NOMO-1 treated with dmso at 0.1 percent for 144 hours (cell line): Measurements from ENCODE around the gene METTL8.
"Not testable (repeated sequence)": the region's sequence is repeated elsewhere in the genome, so short reads cannot be mapped to it uniquely, and the experiment has no call there.

ENCODE experiments used
- DNase-seq: peaks from one replicate; lab custom pipeline; 2025; ENCODE audit not compliant: unreplicated experiment; lab: John Stamatoyannopoulos, UW

METTL8 gene

DNA sequence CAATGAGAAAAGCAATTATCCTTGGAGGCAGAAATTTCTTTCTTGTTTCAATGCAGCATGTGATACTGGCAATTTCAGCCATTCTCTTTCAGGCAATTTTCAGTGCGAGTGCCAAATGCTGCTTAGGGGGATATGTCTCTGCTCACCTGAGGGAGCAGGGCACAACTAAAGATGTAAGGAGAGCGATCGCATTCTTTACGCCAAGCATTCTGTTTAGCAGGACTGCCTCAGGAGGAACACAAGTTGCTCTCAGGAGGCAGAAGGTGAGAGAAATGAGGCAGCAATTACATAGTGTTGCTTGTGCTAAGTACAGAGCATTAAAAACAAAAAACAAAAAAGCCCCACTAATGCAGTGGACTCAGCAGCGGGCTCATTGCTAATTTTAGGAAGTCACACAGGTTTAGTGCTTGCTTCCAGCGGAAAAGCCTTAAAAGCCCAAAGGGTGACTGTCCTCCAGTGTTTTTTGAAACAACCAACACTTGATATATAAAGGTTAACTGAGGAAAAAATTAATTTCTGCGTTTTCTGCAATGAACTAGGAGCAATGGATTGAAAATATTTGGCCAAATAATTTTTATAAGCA, 116.9 kb downstream of the METTL8 start:
- DNase-seq: no peak

DNA sequence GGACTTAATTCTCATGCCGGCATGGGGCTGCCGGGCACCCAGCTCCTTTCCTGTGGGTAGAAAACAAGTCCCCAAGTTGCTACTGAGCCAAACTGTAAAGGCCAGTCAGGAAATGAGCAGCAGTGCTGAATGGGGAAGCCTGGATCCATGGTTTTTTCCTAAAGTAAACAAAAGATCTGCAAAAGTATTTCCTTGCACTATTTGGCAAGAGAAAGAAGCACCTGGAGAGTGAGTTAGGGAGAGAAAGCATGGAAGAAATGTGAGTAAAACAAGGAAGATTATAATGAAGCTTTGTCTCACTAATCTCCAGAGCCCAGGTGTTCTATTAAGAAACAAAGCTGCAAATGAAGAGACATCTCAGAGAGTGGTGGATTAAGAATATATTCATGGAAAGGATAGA, 117.6 kb downstream of the METTL8 start:
- no peak for DNase-seq

DNA sequence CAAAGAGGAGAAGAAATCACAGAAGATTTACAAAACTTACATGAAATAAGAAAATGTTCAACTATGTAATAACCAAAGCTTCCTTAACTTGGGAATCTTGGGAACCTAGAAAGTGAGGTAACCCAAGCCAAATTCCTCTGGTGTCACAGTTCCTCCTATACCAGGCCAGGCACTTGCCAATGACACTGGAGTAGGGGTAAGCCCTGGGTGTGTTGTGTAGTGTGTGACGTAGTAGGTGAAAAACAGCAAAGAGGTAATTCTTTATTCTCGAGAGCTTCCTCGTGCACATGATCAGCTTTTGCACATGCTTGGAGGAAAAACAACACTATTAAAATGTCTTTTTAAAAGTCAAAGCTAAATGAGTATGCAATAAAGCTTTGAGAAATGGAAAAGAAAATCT, 118.0 kb downstream of the METTL8 start:
- DNase-seq: no peak

DNA sequence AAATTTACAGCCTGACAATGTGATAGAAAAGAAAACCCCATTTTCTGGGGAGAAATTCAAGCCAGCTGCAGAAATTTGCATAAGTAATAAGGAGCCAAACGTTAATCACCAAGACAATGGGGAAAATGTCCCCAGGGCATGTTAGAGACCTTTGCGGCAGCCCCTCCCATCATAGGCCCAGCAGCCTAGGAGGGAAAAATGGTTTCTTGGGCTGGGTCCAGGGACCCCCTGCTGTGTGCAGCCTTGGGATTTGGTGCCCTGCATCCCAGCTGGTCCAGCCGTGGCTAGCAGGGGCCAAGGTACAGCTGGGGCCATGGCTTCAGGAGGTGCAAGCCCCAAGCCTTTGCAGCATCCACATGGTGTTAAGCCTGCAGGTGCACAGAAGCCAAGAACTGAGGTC, 121.6 kb downstream of the METTL8 start:
- not testable (repeated sequence) for DNase-seq

DNA sequence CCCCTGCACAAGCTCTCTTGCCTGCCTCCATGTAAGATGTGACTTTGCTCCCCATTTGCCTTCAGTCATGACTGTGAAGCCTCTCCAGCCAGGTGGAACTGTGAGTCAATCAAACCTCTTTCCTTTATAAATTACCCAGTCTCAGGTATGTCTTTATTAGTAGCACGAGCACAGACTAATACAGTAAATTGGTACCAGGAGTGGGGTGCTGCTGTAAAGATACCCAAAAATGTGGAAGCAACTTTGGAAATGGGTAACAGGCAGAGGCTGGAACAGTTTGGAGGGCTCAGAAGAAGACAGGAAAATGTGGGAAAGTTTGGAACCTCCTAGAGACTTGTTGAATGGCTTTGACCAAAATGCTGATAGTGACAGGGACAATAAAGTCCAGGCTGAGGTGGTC, 122.2 kb downstream of the METTL8 start:
- not testable (repeated sequence) for DNase-seq

DNA sequence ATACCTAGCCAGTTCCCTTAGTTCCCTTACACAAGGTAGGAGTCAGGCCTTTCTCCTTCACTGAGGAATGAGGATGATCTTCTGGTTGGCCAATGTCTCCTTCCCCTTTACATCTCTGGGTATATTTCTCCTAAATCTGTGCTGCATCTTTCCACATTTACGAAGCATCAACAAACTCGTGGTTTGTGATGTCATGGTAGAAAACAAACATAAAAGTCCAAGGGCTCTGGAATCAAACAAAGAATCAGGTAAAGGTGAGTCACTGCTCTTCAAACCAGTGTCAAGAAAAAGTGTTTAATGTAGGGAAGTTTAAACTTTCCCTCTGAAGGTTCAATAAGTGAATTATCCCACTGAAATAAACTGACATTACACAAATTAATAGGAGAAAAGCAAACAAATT, 122.9 kb downstream of the METTL8 start:
- no peak for DNase-seq

DNA sequence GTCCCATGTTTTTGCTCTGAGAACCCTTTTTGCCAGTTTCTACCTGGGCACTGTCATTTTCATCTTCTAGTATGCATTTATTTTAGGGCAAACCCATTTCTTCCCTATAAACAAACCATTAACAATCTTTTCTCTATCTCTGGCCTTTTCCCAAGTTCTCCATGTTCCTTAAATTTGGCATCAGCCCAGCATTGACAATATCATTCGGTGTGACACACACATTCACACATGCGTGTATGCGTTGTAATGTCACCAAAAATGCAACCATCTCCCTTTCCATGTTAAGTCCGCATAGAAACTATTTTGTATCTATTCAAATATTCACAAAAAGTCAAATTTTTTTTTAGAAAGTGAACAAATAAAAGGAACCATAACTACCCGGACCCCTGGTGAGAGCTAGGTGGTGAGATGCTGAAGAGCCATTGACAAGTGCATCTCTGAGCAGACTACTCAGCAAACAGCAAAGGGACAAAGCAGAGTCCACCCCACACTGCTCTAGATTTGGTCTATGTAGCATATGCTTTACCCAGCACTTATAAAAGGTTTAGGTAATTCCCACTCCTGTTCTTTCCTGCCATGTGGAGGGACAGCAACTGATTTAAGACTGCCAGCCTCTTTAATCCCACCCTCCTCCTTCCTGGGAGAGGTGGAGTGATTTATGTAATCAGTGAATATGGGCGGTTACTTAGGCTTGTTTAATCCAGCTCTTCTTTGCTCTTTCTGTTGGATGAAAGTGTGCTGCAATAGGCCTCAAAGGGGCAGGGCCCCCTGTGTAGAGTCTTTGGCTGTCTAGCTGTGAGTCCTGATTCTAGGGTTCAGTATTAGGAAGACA, 124.1 kb downstream of the METTL8 start:
- DNase-seq: no peak

DNA sequence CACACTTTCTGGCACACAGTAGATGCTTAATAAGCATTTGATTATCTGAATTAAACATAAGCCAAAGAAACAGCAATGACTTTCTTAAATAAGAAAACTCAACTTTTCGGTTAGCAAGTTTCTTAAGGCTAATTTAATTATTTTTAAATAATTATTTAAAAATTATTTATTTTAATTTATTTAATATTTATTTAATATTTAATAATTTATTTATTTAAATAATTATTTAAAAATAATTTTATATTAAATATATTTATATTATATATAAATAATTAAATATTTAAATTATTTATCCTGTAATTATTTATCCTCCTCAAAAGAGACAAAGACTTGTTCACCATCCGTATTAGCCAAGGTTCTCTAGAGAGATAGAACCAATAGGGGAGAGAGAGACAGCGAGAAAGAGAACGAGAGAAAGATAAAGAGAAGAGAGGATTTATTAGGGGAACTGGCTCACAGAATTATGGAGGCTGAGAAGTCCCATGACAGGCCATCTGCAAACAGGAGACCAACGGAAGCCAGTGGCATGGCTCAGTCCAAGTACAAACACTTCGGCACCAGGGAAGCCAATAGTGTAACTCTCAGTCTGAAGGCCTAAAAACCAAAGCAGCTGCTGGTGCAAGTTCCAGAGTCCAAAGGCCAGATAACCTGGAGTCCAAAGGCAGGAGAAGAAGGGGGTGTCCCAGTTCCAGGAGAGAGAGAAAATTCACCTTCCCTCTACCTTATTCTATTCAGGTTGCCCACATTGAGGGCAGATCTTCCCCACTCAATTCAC, 125.3 kb downstream of the METTL8 start:
- DNase-seq: no peak

DNA sequence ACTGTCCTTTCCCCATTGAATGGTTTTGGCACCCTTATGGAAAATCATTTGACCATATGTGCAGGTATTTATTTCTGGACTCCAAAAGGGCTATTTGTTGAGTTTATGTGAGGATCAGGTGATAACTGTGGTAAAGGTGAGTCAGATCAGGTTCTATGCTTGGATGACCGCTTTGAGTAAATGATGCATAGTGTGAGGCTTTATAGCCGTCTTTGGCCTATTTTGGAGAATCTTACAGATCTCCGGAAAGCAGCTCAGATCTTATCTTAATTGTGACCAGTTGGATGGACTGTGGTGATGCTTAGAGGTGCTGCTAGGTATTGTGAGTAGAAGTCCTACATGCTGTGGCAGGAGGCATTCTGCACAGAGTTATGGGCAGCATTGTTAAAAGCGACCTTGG, 126.2 kb downstream of the METTL8 start:
- no peak for DNase-seq

DNA sequence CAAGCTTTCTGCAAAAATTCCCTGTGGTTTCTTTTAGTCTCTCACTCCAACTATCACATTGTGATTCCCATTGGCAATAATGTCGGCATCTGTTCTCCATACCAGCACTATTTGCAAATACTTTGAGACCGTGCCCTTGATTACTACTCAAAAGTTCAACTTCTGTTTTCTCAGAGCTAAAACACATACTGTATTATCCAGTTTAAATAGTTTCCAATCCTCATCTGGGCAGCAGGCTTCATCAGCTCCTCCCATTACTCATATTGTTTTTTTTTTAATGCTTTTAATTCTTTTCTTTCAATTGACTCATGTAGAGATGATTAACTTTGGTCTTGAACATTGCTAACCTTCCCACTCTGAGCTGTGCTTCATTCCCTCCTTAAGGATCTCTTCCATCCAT, 135.8 kb downstream of the METTL8 start:
- no peak for DNase-seq

DNA sequence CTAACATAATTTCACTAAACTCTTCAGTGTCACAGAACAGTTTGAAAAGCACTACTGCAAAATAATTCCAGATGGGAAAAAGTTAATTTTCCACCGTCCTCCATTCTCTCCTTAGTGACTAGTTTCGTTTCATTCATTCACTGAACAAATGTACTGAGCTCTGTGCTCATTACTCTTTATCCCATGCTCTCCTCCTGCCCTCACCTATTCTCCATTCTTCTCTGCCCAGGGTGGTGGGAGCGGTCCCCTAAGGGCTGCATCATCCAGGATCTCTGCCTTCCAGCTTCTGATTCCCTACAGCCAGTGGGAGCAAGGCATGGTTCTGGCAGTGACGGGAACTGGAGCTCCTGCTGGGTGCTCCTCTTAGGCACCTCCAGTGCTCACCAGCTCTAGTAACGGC, 139.2 kb downstream of the METTL8 start:
- no peak for DNase-seq

DNA sequence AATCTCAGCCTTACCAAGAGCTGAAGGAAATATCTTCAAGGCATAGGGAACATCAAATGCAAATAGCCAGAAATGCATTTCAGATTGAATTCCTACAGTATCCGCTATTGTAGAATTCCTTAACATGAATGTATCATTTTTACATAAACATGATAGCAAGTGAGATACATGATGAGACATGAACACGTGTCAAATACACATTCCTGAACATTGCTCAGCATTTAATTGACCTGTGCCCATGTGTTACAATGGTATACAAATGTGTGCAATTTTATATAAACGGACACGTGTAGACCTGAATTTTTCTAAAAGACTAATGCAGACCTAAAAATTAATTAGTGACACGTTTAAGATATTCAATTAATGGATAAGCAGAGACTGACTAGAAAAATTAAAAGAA, 140.1 kb downstream of the METTL8 start:
- no peak for DNase-seq

DNA sequence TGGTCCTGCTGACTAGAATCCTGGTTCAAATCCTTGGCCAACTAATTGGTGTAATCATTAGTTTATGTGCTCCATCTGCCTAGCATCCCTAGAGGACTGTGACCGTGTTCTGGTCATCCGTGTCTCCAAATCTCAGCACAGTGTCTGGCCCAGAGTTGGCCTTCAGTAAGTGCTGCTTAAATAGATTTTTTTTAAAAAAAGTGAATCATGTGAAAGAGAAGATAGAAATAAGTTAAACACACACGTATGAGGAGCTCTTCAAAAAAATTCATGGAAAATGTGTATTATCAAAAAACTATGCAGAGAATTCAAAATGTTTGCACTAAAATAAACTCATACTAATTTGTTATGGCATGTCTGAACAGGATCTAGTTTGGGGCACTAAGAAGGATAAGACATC, 143.8 kb downstream of the METTL8 start:
- DNase-seq: no peak

DNA sequence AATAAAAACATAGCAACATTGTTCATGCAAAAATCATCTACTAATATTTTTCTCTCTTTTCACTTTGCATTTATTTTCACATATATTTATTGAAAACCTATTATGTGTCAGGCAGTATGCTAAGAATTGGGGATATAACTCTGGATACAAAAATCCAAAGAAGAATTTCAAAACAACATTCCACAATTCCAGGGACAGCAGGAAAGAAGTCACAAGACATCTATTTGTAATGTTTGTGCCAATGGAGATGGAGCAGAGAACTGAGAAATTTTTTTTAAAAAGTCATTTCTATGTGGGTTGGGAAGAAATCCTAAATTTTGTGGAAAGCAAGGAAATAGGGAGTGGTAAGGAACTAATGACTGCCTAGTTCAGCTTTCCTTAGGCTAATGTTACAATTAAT, 144.5 kb downstream of the METTL8 start:
- DNase-seq: no peak

DNA sequence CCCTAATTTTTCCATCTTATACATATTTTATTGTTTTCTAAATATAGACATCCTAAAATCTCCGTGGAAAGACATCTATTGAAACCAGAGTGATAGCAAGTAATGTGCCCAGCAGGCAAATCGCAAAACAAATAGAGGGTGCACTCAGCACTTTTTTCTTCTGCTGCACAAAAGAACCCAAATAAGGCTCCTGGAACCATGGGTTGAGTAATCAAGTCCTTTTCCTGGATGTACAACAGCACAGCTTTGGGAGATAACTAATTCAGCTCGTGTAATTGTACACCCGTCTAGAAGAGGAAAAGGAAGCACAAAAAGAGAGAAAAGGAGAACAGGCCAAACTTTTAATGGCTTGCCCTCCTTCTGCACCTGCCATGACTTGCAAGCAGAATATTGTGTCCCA, 146.2 kb downstream of the METTL8 start:
- no peak for DNase-seq

DNA sequence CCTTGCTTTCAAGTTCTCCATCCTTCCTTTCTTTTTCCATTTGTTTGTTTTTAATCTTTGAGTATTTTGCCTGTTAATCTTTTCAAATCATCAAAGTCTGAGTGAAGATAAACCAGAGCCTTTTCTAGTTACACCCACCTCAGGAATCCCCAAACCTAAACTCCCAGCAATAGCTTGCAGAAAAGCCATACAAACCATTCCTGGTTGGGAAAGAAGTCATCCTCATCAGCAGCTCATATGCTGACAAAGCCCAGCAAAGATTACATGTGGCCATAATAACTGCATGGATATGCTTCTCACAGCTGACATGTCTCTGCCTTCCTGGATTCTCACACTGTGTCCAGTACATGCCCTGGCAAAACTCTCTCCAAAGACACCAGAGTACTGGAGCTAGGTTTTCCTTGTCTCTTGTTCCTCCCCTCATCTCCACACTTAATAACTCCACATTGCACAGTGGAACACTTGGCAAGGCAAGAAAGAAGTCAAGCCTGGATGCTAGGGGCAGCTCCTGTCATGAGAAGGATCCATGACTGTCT, 146.7 kb downstream of the METTL8 start:
- DNase-seq: no peak

DNA sequence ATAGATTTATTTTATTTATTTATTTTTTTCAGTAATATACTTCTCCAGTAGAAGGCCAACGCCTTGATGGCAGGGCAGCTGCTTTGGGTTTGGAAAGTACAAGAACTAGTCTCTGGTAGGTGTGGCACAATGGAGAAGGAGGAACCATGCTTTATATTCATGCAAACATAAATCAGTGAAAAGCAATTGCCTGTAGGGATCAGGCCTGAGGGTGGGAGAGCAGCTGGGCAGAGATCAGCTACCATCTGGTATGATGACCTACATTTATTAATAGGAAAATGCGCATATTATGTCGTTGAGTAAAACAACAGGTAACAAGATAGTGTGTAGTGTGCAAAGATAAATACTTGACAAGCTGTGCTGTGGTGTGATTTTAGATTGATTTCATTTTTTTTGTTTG, 152.7 kb downstream of the METTL8 start:
- DNase-seq: no peak

DNA sequence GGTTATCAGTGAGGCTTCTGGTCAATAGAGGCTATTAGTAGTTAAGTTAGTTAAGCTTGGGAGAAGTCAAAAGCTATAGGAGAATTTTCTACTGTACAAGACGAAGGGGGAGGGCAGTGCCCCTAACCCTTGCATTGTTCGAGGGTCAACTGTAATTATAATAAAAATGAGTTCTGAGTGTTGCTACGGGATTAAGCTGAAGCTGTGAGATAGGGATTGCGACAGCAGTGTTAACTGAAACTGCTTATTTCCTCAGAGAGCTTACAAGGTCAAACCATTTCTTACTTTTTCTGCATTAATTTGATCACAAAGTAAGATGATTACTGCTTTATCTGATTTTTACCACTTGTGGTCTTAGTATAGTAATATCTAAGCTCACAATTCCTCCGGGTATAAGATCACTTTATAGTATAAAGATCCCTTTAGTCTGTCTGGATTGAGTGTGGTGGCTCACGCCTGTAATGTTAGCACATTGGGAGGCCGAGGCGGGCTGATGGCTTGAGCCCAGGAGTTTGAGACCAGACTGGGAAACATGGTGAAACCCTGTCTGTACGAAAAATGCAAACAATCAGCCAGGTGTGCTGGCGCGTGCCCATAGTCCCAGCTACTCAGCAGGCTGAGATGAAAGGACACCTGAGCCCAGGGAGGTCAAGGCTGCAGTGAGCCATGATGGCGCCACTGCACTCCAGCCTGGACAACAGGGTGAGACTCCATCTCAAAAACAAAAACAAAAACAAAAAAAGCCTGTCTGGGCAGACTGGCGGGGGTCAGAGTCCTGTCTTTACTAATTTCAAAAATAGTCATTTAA, 153.6 kb downstream of the METTL8 start:
- peak; percentile 27 for DNase-seq

DNA sequence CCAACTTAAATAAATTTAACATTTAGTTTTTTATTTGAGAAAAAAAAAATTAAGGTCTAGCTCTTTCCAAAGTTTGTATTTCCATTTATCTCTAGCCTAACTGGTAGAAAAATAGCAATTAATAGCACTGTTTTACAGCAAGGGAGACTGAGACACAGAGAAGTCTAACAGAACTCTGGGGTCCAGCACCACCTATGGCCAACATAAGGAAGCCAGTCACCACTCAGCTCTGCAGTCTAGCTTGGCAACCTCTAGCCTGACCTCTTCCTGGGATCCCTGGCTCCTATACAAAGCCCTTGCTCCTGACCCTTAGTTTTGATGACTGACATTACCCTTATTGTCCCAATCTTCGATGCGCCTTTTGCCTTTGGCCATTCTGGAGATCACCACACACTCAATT, 159.0 kb downstream of the METTL8 start:
- no peak for DNase-seq

DNA sequence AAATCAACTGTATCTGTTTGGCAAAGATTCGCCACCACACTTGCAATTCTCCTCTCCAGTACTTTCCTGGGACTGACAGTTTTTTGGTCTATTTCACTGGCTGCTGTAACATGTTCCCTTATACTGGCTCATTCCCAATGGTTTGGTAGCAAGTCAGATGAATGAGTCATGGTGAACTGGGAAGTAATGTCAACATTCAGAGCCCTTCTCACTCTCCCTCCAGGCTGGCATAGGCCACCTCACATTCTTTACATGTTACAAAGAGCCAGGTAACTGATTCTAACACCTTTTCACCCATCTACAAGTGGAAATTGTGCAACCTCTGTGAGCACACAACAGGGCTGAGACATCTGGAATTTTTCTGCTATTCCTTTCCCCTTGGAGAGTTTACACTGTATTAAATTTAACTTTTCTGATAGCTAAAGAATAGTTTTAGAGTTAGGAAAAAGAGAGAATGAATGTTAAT, 161.8 kb downstream of the METTL8 start:
- DNase-seq: no peak

DNA sequence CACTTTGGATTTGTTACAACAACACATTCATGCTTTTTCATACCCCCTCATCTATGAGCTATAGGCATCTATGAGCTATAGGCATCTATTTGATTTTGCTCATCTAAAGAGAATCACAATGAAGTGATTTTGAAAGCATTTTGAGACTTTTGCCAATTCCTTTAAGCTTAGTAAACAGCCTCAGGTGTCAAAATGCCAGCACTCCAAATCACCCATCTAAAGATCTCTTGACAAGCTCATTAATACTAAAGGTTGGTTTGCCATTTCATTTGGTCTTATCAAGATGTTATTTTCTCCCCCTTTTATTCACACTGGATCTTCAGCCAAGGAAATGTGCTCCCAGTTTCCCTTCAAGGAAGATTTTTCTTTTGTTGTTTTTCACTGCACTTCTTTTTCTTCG, 162.4 kb downstream of the METTL8 start:
- no peak for DNase-seq
